Head of caudate nucleus (tissue), 42 donors: ENCODE results near the gene SPOCK3.

Experiments used
- DNase-seq, 42 donors: peaks; one replicate each; pipeline versions ENCODE4 v3.0.0 to v3.0.0-alpha.2; 2020 to 2021; ENCODE audit warnings: mixed read lengths in 7 of 42
- intact Hi-C: fragments of 100-400 bp; cut with DNase I; formaldehyde crosslinking; loops from one replicate; pipeline ENCODE4 v1.15.0; 2022

Gene SPOCK3

GRCh38 chr4:167183036-167183435 lies 51.3 kb downstream of the SPOCK3 start:
- DNase-seq, result peak in 35 of 42 donors; percentile 11 to 77 (median 42)
- intact Hi-C loops, result no loop called here

- intact Hi-C loops, result no loop called here
- DNase-seq, result no peak
Observed at GRCh38 chr4:167177925-167178324, 56.4 kb downstream of the SPOCK3 start.

- DNase-seq, result no peak
- intact Hi-C loops, result no loop called here
Observed at GRCh38 chr4:167176723-167177367, 57.4 kb downstream of the SPOCK3 start.

GRCh38 chr4:167171928-167172327 lies 62.4 kb downstream of the SPOCK3 start:
- DNase-seq, result peak in 11 of 42 donors; percentile 4 to 44 (median 24)

GRCh38 chr4:167168611-167169010 lies 65.7 kb downstream of the SPOCK3 start:
- intact Hi-C loops, result no loop called here
- DNase-seq, result peak in 20 of 42 donors; percentile 4 to 62 (median 29)

More at GRCh38 chr4:167171928-167172327, 62.4 kb downstream of the SPOCK3 start:
- intact Hi-C loops, result no loop called here

- intact Hi-C loops, result no loop called here
- no peak for DNase-seq
Observed at GRCh38 chr4:167150587-167150986, 83.7 kb downstream of the SPOCK3 start.

GRCh38 chr4:167144605-167145004 lies 89.7 kb downstream of the SPOCK3 start:
- DNase-seq, result no peak
- intact Hi-C loops, result no loop called here

GRCh38 chr4:167143018-167143417 lies 91.3 kb downstream of the SPOCK3 start:
- intact Hi-C loops, result no loop called here

GRCh38 chr4:167136270-167136669 lies 98.0 kb downstream of the SPOCK3 start:
- intact Hi-C loops, result no loop called here
- DNase-seq, result no peak

More at GRCh38 chr4:167143018-167143417, 91.3 kb downstream of the SPOCK3 start:
- no peak for DNase-seq

- no peak for DNase-seq
- intact Hi-C loops, result no loop called here
Observed at GRCh38 chr4:167129146-167129545, 105.1 kb downstream of the SPOCK3 start.

GRCh38 chr4:167119392-167119791 lies 114.9 kb downstream of the SPOCK3 start:
- no peak for DNase-seq
- intact Hi-C loops, result no loop called here

GRCh38 chr4:167117273-167117672 lies 117.0 kb downstream of the SPOCK3 start:
- DNase-seq, result no peak
- intact Hi-C loops, result no loop called here

- intact Hi-C loops, result no loop called here
Observed at GRCh38 chr4:167114416-167114971, 119.8 kb downstream of the SPOCK3 start.

GRCh38 chr4:167111622-167112021 lies 122.7 kb downstream of the SPOCK3 start:
- intact Hi-C loops, result no loop called here
- DNase-seq, result no peak

More at GRCh38 chr4:167114416-167114971, 119.8 kb downstream of the SPOCK3 start:
- DNase-seq, result no peak

GRCh38 chr4:167111092-167111491 lies 123.2 kb downstream of the SPOCK3 start:
- no peak for DNase-seq
- intact Hi-C loops, result no loop called here

GRCh38 chr4:167109859-167110258 lies 124.4 kb downstream of the SPOCK3 start:
- intact Hi-C loops, result no loop called here

GRCh38 chr4:167105857-167106256 lies 128.4 kb downstream of the SPOCK3 start:
- no peak for DNase-seq
- intact Hi-C loops, result no loop called here

More at GRCh38 chr4:167109859-167110258, 124.4 kb downstream of the SPOCK3 start:
- no peak for DNase-seq

- DNase-seq, result peak in 11 of 42 donors; percentile 8 to 58 (median 19)
- intact Hi-C loops, result no loop called here
Observed at GRCh38 chr4:167102475-167102874, 131.8 kb downstream of the SPOCK3 start.

GRCh38 chr4:167101035-167101434 lies 133.3 kb downstream of the SPOCK3 start:
- intact Hi-C loops, result no loop called here
- DNase-seq, result no peak

GRCh38 chr4:167100120-167100519 lies 134.2 kb downstream of the SPOCK3 start:
- peak in 16 of 42 donors; percentile 3 to 81 (median 54) for DNase-seq
- intact Hi-C loops, result no loop called here

GRCh38 chr4:167088115-167088514 lies 146.2 kb downstream of the SPOCK3 start:
- intact Hi-C loops, result no loop called here
- DNase-seq, result no peak
